ENCODE measurements around the gene CDK11B.

The CDK11B gene

GRCh38 chr1:1612104-1612400, 46.8 kb downstream of the CDK11B start:
- no peaks in the 10 kb centered on the region for H3K36me3 ChIP-seq (ENCODE audit: control insufficient read depth, insufficient read depth, low read length)
- peaks cover 22% of the 10 kb centered on the region for H3K4me1 ChIP-seq (ENCODE audit: control insufficient read depth, insufficient read depth, low read length)
- no peaks in the 10 kb centered on the region for H3K9me3 ChIP-seq (ENCODE audit: control insufficient read depth, low read length)
- H3K9ac ChIP-seq (ENCODE audit: low read length) = no peak overlapping the region
- no peak overlapping the region for H3K4me3 ChIP-seq (ENCODE audit: low read length)
- H3K27me3 ChIP-seq (ENCODE audit: control insufficient read depth, insufficient read depth, low read length) = no peaks in the 10 kb centered on the region

DNA sequence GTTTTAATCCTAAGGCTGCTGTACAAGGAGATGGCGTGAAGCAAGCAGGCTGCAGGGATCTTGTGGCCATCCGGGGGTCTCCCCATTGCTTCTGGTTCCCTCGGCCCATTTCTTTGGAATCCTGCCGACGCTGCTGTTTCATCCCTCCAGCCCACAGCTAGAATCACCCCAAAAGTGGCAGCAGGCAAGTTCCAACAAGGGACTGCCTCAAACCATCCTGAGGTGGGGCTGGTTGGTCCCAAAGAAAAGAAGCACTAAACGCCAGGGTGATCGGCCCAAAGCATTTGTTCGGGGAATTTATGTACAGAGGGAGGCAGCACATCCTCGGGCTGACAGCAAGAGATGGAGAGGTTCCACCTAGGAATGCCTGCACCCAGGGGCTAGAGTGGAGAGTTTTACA, 48.0 kb downstream of the CDK11B start:
- Histone ChIP-seq H3K36me3 (ENCODE audit: control insufficient read depth, insufficient read depth, low read length) (no peaks in the 10 kb centered on the region), H3K27me3 (ENCODE audit: control insufficient read depth, insufficient read depth, low read length) (no peaks in the 10 kb centered on the region), H3K9ac (ENCODE audit: low read length) (no peak overlapping the region), H3K9me3 (ENCODE audit: control insufficient read depth, low read length) (no peaks in the 10 kb centered on the region), H3K4me3 (ENCODE audit: low read length) (no peak overlapping the region), H3K4me1 (ENCODE audit: control insufficient read depth, insufficient read depth, low read length) (peaks cover 15% of the 10 kb centered on the region)

GRCh38 chr1:1609822-1610485, 48.9 kb downstream of the CDK11B start:
- Histone ChIP-seq H3K9me3 (ENCODE audit: control insufficient read depth, low read length) (no peaks in the 10 kb centered on the region), H3K9ac (ENCODE audit: low read length) (no peak overlapping the region), H3K36me3 (ENCODE audit: control insufficient read depth, insufficient read depth, low read length) (no peaks in the 10 kb centered on the region), H3K4me1 (ENCODE audit: control insufficient read depth, insufficient read depth, low read length) (peaks cover 14% of the 10 kb centered on the region), H3K27me3 (ENCODE audit: control insufficient read depth, insufficient read depth, low read length) (no peaks in the 10 kb centered on the region), H3K4me3 (ENCODE audit: low read length) (no peak overlapping the region)

- peaks cover 9% of the 10 kb centered on the region for H3K27me3 ChIP-seq (ENCODE audit: control insufficient read depth, insufficient read depth, low read length)
- H3K9ac ChIP-seq (ENCODE audit: low read length) = no peak overlapping the region
- no peaks in the 10 kb centered on the region for H3K36me3 ChIP-seq (ENCODE audit: control insufficient read depth, insufficient read depth, low read length)
- no peaks in the 10 kb centered on the region for H3K4me1 ChIP-seq (ENCODE audit: control insufficient read depth, insufficient read depth, low read length)
- H3K9me3 ChIP-seq (ENCODE audit: control insufficient read depth, low read length) = no peaks in the 10 kb centered on the region
- H3K4me3 ChIP-seq (ENCODE audit: low read length) = no peak overlapping the region
These were observed 52.6 kb downstream of the CDK11B start for GRCh38 chr1:1606232-1606631.

GRCh38 chr1:1605724-1606123, 53.1 kb downstream of the CDK11B start:
- Histone ChIP-seq H3K27me3 (ENCODE audit: control insufficient read depth, insufficient read depth, low read length) (peaks cover 14% of the 10 kb centered on the region), H3K9me3 (ENCODE audit: control insufficient read depth, low read length) (no peaks in the 10 kb centered on the region), H3K9ac (ENCODE audit: low read length) (no peak overlapping the region), H3K4me3 (ENCODE audit: low read length) (no peak overlapping the region), H3K4me1 (ENCODE audit: control insufficient read depth, insufficient read depth, low read length) (no peaks in the 10 kb centered on the region), H3K36me3 (ENCODE audit: control insufficient read depth, insufficient read depth, low read length) (no peaks in the 10 kb centered on the region)

- Histone ChIP-seq H3K4me1 (ENCODE audit: control insufficient read depth, insufficient read depth, low read length) (no peaks in the 10 kb centered on the region), H3K36me3 (ENCODE audit: control insufficient read depth, insufficient read depth, low read length) (no peaks in the 10 kb centered on the region), H3K9ac (ENCODE audit: low read length) (no peak overlapping the region), H3K4me3 (ENCODE audit: low read length) (no peak overlapping the region), H3K9me3 (ENCODE audit: control insufficient read depth, low read length) (no peaks in the 10 kb centered on the region), H3K27me3 (ENCODE audit: control insufficient read depth, insufficient read depth, low read length) (peaks cover 18% of the 10 kb centered on the region)
These were observed 53.7 kb downstream of the CDK11B start for GRCh38 chr1:1605034-1605591.

DNA sequence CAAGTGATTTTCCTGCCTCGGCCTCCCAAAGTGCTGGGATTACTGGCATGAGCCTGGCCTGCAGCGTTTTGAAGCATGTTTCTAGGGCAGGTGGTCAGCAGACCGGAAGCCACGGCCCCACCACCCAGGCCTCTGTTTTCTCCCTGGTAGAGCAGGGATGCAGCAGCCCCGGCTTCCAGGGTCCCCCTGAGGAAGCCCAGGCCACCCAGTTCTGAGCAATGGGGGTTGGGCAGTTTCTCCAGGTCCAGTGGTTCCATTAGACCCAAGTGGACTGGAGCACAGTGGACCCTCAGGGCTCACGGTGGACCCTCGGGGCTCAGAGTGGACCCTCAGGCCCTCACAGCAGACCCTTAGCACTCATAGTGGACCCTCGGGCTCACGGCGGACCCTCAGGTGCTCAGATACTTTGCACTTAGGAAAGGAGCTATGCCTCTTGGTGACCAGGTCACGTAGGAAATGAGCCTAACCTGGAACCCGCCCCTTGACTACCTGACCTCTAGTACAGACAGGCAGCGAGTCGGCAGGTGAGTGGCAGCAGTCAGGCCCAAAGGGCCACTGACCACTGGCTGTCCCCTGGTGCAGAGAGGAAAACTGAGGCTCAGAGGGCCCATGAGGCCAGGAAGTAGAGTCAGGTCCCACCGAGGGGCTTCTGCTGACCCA, 54.3 kb downstream of the CDK11B start:
- no peaks in the 10 kb centered on the region for H3K36me3 ChIP-seq (ENCODE audit: control insufficient read depth, insufficient read depth, low read length)
- H3K4me3 ChIP-seq (ENCODE audit: low read length) = no peak overlapping the region
- H3K4me1 ChIP-seq (ENCODE audit: control insufficient read depth, insufficient read depth, low read length) = no peaks in the 10 kb centered on the region
- no peaks in the 10 kb centered on the region for H3K9me3 ChIP-seq (ENCODE audit: control insufficient read depth, low read length)
- no peak overlapping the region for H3K9ac ChIP-seq (ENCODE audit: low read length)
- H3K27me3 ChIP-seq (ENCODE audit: control insufficient read depth, insufficient read depth, low read length) = peaks cover 18% of the 10 kb centered on the region

DNA sequence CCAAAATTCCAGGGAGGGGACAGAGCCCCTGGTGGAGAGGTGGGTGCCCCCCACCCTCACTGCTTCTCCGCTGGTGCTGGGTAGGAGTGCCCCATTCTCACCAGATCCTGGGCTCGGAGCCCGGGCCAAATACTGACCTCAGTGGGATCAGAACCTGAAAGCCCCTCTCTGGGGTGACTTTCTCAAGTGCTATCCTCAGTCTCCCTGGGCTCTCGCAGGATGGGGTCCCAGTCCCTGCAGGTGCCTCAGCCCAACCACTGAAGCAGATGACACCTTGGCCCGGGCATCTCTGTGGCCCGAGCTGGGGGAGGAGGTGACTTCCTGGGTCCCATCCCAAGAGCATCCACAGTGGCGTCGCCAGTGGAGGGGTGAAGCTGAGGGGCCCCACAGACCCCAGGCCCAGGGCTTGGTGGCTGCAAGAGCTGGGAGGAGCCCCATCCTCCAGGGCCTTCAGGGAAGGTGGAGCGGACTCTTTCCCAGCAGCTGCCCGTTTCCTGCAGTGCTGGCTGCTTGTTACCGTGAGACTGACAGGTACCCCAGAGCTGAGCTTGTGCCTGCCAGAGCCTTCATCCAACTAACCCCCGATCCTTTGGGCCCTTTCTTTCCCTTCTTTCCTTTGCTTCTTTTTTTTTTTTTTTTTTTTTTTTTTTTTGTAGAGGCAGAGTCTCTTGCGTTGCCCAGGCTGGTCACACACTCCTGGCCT, 55.0 kb downstream of the CDK11B start:
- Histone ChIP-seq H3K9me3 (ENCODE audit: control insufficient read depth, low read length) (no peaks in the 10 kb centered on the region), H3K4me3 (ENCODE audit: low read length) (no peak overlapping the region), H3K9ac (ENCODE audit: low read length) (no peak overlapping the region), H3K36me3 (ENCODE audit: control insufficient read depth, insufficient read depth, low read length) (no peaks in the 10 kb centered on the region), H3K27me3 (ENCODE audit: control insufficient read depth, insufficient read depth, low read length) (peaks cover 24% of the 10 kb centered on the region), H3K4me1 (ENCODE audit: control insufficient read depth, insufficient read depth, low read length) (peaks cover 4% of the 10 kb centered on the region)

DNA sequence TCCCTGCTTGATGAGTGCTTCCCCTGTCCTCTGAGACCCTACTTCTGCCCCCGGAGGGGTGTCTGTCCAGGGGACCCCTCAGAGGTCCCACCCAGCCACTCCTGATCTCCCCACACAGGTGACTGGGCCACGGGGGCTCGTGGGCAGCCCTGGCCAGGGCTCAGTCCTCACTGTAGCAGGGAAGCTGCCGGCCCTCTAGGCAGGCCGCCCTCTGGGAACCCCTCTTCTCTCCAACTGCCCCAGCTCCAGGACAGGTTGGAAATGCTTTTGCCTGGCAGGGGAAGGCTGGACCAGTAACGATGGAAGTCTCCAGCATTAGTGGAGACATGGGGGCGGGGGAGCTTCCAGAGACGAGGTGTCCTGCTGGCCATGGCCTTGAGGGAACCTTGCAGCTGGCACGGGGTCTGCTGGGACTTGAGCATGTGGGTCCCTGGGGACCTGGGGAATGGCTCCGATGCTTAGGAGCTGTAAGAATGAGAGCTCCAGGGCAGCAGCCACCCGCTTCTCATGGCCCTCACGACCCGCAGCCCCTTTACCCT, 55.8 kb downstream of the CDK11B start:
- H3K36me3 ChIP-seq (ENCODE audit: control insufficient read depth, insufficient read depth, low read length) = no peaks in the 10 kb centered on the region
- H3K4me1 ChIP-seq (ENCODE audit: control insufficient read depth, insufficient read depth, low read length) = peaks cover 4% of the 10 kb centered on the region
- no peak overlapping the region for H3K9ac ChIP-seq (ENCODE audit: low read length)
- H3K4me3 ChIP-seq (ENCODE audit: low read length) = no peak overlapping the region
- H3K27me3 ChIP-seq (ENCODE audit: control insufficient read depth, insufficient read depth, low read length) = peaks cover 31% of the 10 kb centered on the region
- no peaks in the 10 kb centered on the region for H3K9me3 ChIP-seq (ENCODE audit: control insufficient read depth, low read length)

GRCh38 chr1:1602304-1602967, 56.4 kb downstream of the CDK11B start:
- H3K4me3 ChIP-seq (ENCODE audit: low read length) = no peak overlapping the region
- H3K9ac ChIP-seq (ENCODE audit: low read length) = no peak overlapping the region
- H3K9me3 ChIP-seq (ENCODE audit: control insufficient read depth, low read length) = no peaks in the 10 kb centered on the region
- H3K27me3 ChIP-seq (ENCODE audit: control insufficient read depth, insufficient read depth, low read length) = peaks cover 36% of the 10 kb centered on the region
- peaks cover 6% of the 10 kb centered on the region for H3K4me1 ChIP-seq (ENCODE audit: control insufficient read depth, insufficient read depth, low read length)
- no peaks in the 10 kb centered on the region for H3K36me3 ChIP-seq (ENCODE audit: control insufficient read depth, insufficient read depth, low read length)

GRCh38 chr1:1601564-1602303, 57.1 kb downstream of the CDK11B start:
- Histone ChIP-seq H3K27me3 (ENCODE audit: control insufficient read depth, insufficient read depth, low read length) (peaks cover 40% of the 10 kb centered on the region), H3K4me3 (ENCODE audit: low read length) (no peak overlapping the region), H3K36me3 (ENCODE audit: control insufficient read depth, insufficient read depth, low read length) (no peaks in the 10 kb centered on the region), H3K4me1 (ENCODE audit: control insufficient read depth, insufficient read depth, low read length) (peaks cover 7% of the 10 kb centered on the region), H3K9ac (ENCODE audit: low read length) (no peak overlapping the region), H3K9me3 (ENCODE audit: control insufficient read depth, low read length) (no peaks in the 10 kb centered on the region)
